ENCODE measurements around the gene RGMB. TPM values are rescaled to one million over a fixed set of nuclear protein-coding genes. Genes with fewer than 3 reads are reported as not detected.

Gene RGMB
- total RNA-seq, 1 experiment from 2014 or later = 35.8 TPM

GRCh38 chr5:98807806-98808205, 34.3 kb downstream of the RGMB start:
- CTCF ChIA-PET = interaction anchor here (0.8 kb wide), 1 partner anchor 12 kb away, joined by 3 read pairs; no protein-coding TSS in a partner anchor
- BruUV-seq (replicated peaks) = no TSS peak
- DNase-seq = no peak
- Mint-ChIP-seq H3K4me3 (ENCODE audit: low read depth, unreplicated experiment) (no peak overlapping the region), H3K27ac (ENCODE audit: unreplicated experiment) (no peak overlapping the region), H3K27me3 (ENCODE audit: unreplicated experiment) (no peaks in the 10 kb centered on the region), H3K36me3 (ENCODE audit: insufficient read depth, unreplicated experiment) (no peaks in the 10 kb centered on the region), H3K4me1 (ENCODE audit: low read depth, unreplicated experiment) (no peaks in the 10 kb centered on the region), H3K9me3 (ENCODE audit: low read depth, unreplicated experiment) (peaks cover 8% of the 10 kb centered on the region)
- intact Hi-C loops (cut with micrococcal nuclease; ENCODE audit: unreplicated experiment) = no loop called here
- TF ChIP-seq, protein P1, sequence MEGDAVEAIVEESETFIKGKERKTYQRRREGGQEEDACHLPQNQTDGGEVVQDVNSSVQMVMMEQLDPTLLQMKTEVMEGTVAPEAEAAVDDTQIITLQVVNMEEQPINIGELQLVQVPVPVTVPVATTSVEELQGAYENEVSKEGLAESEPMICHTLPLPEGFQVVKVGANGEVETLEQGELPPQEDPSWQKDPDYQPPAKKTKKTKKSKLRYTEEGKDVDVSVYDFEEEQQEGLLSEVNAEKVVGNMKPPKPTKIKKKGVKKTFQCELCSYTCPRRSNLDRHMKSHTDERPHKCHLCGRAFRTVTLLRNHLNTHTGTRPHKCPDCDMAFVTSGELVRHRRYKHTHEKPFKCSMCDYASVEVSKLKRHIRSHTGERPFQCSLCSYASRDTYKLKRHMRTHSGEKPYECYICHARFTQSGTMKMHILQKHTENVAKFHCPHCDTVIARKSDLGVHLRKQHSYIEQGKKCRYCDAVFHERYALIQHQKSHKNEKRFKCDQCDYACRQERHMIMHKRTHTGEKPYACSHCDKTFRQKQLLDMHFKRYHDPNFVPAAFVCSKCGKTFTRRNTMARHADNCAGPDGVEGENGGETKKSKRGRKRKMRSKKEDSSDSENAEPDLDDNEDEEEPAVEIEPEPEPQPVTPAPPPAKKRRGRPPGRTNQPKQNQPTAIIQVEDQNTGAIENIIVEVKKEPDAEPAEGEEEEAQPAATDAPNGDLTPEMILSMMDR (IDR thresholded peaks at IDR 0.05; ENCODE audit: unreplicated experiment) = no peak

DNA sequence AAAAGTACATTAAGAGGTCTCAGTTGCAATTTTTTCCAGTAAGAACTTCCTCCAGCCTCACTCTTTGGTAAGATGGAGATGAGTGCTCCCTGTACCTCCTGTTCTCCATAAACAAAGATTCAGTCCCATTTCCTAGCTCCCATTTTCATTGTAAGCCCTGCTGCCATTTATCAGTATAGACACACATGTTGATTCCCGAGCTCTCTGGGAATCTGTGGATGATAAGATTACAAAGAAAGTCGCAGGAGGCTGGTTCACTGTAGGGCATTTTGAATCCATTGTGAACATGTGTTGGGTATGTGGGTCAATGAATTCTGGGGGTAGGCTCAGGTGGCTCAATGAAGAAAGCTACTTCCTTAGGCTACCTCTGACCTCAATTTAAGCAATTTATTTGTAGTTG, 36.7 kb downstream of the RGMB start:
- CTCF ChIA-PET = no interaction called here
- DNase-seq = no peak
- peaks cover 8% of the 10 kb centered on the region for H3K9me3 Mint-ChIP-seq (ENCODE audit: low read depth, unreplicated experiment)
- H3K36me3 Mint-ChIP-seq (ENCODE audit: insufficient read depth, unreplicated experiment) = no peaks in the 10 kb centered on the region
- TF ChIP-seq, protein P1 (IDR thresholded peaks at IDR 0.05; ENCODE audit: unreplicated experiment) = no peak
- BruUV-seq (replicated peaks) = no TSS peak
- no peak overlapping the region for H3K4me3 Mint-ChIP-seq (ENCODE audit: low read depth, unreplicated experiment)
- intact Hi-C loops (cut with micrococcal nuclease; ENCODE audit: unreplicated experiment) = loop anchor here (10.0 kb wide), 1 partner anchor 165 kb away; no protein-coding TSS in a partner anchor
- H3K27me3 Mint-ChIP-seq (ENCODE audit: unreplicated experiment) = no peaks in the 10 kb centered on the region
- no peaks in the 10 kb centered on the region for H3K4me1 Mint-ChIP-seq (ENCODE audit: low read depth, unreplicated experiment)
- no peak overlapping the region for H3K27ac Mint-ChIP-seq (ENCODE audit: unreplicated experiment)

GRCh38 chr5:98813755-98814154, 40.3 kb downstream of the RGMB start:
- no peak overlapping the region for H3K27ac Mint-ChIP-seq (ENCODE audit: unreplicated experiment)
- peaks cover 3% of the 10 kb centered on the region for H3K9me3 Mint-ChIP-seq (ENCODE audit: low read depth, unreplicated experiment)
- CTCF ChIA-PET = no interaction called here
- DNase-seq = no peak
- BruUV-seq (replicated peaks) = no TSS peak
- H3K4me3 Mint-ChIP-seq (ENCODE audit: low read depth, unreplicated experiment) = no peak overlapping the region
- no peaks in the 10 kb centered on the region for H3K36me3 Mint-ChIP-seq (ENCODE audit: insufficient read depth, unreplicated experiment)
- H3K27me3 Mint-ChIP-seq (ENCODE audit: unreplicated experiment) = no peaks in the 10 kb centered on the region
- H3K4me1 Mint-ChIP-seq (ENCODE audit: low read depth, unreplicated experiment) = peaks cover 14% of the 10 kb centered on the region
- intact Hi-C loops (cut with micrococcal nuclease; ENCODE audit: unreplicated experiment) = loop anchor here (10.0 kb wide), 1 partner anchor 169 kb away; no protein-coding TSS in a partner anchor
- TF ChIP-seq, protein P1 (IDR thresholded peaks at IDR 0.05; ENCODE audit: unreplicated experiment) = no peak

- peak; percentile 73 for DNase-seq
- peaks cover 11% of the 10 kb centered on the region for H3K9me3 Mint-ChIP-seq (ENCODE audit: low read depth, unreplicated experiment)
- TF ChIP-seq, protein P1 (IDR thresholded peaks at IDR 0.05; ENCODE audit: unreplicated experiment) = no peak
- no peak overlapping the region for H3K4me3 Mint-ChIP-seq (ENCODE audit: low read depth, unreplicated experiment)
- H3K27me3 Mint-ChIP-seq (ENCODE audit: unreplicated experiment) = no peaks in the 10 kb centered on the region
- no peaks in the 10 kb centered on the region for H3K36me3 Mint-ChIP-seq (ENCODE audit: insufficient read depth, unreplicated experiment)
- intact Hi-C loops (cut with micrococcal nuclease; ENCODE audit: unreplicated experiment) = loop anchor here (10.0 kb wide), 1 partner anchor 172 kb away; no protein-coding TSS in a partner anchor
- peaks cover 14% of the 10 kb centered on the region for H3K4me1 Mint-ChIP-seq (ENCODE audit: low read depth, unreplicated experiment)
- no peak overlapping the region for H3K27ac Mint-ChIP-seq (ENCODE audit: unreplicated experiment)
- no TSS peak for BruUV-seq (replicated peaks)
- CTCF ChIA-PET = interaction anchor here (0.6 kb wide), 2 partner anchors 342 to 1295 kb away, joined by 3 read pairs; no protein-coding TSS in a partner anchor
Measured at GRCh38 chr5:98816582-98817222, 43.2 kb downstream of the RGMB start.
